NCI-H2081 (cell line): Measurements from ENCODE around the gene SBF2.
"Not testable (repeated sequence)": the region's sequence is repeated elsewhere in the genome, so short reads cannot be mapped to it uniquely, and the experiment has no call there.

Source experiments
- DNase-seq, 2 experiments: peaks; one replicate each; lab custom pipeline; 2025; lab: John Stamatoyannopoulos, UW

Gene SBF2

DNA sequence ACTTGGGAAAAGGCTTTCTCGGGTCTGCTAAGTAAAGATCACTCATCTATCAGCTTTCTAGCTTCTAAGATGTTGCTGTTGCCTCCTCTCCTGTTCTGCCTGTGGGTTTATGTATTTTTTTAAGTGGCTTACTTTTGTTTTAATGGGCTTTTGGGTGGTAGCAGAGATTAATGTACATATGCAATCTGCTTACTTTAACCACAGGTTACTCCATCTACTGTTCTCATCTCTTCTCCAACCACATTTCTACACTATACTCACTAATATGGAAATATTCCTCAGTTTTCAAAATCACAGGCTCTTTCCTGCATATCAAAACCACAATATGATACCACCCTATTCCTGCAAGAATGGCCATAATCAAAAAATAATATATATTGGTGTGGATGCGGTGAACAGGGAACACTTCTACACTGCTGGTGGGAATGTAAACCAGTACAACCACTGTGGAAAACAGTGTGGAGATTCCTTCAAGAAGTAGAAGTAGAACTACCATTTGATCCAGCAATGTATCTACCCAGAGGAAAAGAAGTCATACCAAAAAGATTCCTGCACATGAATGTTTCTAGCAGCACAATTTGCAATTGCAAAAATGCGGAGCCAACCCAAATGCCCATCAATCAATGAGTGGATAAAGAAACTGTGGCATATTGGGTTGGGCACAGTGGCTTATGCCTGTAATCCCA, 341.4 kb downstream of the SBF2 start:
- DNase-seq: no peak

DNA sequence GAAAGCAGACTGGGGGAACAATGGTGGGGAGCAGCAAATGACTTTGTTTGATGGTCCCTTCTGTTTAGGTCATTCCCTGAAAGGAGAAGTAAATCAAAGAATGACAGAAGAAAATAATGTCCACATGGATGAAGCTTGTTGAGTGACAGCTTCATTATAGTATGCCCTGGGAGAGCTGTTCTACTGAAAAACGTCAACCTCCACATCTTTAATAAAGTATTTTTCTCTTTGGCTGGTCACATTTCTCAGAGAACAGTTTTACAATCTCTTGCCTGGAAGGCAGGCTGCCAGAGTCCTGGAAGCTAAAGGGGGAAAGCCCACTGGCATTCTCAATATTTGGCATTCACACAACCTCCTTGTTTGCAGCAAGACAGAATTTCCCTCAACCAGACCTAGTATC, 342.2 kb downstream of the SBF2 start:
- no peak for DNase-seq

DNA sequence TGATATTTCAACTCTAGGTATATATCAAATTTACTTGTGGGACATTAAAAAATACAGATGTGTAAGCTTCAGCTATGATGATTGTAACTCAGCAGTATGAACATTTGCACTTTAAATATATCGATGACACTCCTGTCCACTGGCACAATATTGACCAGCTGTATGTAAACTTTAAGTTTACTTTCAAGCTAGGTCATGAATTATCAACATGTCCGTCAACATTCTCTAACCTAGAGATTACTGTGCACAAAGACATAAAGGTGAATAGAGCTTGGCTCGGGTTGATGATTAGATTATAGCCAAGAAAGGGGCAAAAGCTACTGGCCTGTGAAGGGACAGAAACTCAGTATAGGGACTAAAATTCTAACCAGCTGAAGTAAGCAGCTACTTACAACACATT, 343.6 kb downstream of the SBF2 start:
- DNase-seq: no peak

DNA sequence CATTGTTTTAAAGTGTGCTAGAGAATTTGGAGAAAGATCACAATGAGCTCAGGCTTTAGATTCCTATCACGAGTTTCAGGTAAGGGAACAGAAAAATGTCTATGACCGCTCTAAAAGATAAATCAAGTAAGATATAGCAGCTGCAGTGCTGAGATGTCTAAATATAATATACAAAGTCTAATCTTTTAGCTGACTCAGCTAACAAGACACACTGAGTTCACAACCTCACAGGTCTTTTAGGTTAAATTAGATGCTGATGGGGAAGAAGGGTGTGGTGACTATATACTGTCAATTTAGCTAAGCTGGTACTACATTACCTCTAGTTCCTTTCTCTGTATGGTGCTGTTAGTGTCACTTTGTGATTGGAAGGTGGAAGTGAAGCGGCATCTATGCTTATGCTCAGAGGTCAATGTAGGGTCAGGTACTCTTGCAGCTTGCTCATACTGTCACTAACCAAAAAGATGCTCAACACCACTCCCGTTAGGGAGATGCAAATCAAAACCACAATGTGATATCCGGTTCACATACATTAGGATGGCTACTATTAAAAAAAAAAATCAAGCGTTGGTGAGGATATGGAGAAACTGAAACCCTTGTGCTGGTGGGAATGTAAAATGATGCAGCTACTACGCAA, 346.7 kb downstream of the SBF2 start:
- DNase-seq: no peak

DNA sequence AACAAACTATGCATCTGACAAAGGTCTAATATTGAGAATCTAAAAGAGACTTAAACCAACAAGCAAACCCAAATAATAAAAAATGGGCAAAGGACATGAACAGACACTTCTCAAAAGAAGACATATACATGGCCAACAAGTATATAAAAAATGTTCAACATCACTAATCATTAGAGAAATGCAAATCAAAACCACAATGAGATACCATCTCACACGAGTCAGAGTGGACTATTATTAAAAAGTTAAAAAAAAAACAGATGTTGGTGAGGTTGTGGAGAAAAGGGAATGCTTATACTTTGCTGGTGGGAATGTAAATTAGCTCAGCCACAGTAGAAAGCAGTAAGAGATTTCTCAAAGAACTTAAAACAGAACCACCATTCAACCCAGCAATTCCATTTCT, 348.3 kb downstream of the SBF2 start:
- DNase-seq: not testable (repeated sequence)

DNA sequence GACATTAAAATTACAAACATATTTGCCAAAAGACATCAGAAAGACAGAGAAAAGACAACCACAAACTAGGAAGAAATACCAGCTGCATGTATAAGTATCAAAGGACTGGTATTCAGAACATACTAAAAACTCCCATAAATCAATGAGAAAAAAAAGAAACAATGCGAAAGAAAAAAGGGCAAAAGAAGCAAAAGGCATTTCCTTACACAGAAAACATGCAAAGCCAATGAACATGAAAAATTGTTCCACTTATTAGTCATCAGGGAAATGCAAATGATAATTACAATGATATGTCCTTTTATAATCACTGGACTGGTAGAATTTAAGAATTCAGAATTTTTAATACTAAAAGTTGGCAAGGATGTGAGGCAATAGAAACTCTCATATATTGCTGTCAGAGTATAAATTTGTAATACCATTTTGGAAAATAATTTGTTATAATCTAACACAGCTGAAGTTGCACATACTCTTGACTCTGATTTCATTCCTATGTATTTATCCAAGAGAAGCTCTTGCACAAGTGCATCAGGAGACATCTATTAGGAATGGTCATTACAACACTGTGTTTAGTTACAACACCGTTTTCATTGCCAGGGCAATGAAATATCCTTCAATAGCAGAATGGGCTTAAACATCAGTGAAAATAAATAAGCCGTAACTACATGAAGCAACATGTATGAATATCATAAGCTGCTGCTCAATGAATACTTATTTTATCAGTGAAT, 350.5 kb downstream of the SBF2 start:
- no peak for DNase-seq

DNA sequence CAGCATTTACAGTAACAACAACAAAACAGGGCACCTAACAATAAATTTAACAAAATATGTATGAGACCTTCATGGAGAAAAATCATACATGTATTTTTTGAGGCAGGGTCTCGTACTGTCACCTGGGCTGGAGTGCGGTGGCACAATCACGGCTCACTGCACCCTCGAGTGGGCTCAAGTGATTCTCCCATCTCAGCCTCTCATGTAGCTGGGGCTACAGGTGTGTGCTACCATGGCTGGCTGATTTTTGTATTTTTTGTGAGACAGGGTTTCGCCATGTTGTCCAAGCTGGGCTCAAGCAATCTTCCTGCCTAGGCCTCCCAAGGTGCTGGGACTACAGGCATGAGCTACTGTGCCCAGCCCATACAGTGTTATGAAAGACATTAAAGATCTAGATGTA, 352.0 kb downstream of the SBF2 start:
- DNase-seq: no peak

DNA sequence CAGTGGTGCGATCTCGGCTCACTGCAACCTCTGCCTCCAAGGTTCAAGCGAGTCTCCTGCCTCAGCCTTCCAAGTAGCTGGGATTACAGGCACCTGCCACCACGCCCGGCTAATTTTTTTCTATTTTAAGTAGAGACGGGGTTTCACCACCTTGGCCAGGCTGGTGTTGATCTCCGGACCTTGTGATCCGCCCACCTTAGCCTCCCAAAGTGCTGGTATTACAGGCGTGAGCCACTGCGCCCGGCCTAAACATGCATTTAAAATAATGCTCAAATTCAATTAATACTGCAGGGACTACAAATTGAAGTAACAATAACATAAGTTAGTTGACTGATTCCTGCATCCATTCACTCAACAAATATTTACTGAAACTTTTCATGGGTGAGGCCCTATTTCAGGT, 354.9 kb downstream of the SBF2 start:
- not testable (repeated sequence) for DNase-seq

DNA sequence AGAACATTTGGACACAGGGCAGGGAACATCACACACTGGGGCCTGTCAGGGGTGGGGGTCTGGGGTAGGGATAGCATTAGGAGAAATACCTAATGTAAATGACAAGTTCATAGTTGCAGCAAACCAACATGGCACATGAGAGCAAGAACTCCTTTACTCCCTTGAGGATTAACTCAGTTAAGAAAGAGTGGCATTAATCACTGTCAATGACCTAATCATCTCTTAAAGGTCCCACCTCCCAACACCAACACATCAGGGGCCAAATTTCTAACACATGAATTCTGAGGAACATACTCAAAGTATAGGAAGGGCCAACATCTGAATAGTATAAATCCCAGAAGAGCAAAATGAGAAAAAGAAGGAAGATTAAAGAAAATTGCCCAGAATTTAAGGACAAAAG, 357.3 kb downstream of the SBF2 start:
- no peak for DNase-seq

DNA sequence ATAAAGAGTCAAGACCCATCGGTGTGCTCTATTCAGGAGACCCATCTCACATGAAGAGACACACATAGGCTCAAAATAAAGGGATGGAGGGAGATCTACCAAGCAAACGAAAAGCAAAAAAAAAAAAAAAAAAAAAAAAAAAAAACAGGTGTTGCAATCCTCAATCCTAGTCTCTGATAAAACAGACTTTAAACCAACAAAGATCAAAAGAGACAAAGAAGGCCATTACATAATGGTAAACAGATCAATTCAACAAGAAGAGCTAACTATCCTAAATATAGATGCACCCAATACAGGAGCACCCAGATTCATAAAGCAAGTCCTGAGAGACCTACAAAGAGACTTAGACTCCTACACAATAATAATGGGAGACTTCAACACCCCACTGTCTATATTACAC, 361.2 kb downstream of the SBF2 start:
- not testable (repeated sequence) for DNase-seq

DNA sequence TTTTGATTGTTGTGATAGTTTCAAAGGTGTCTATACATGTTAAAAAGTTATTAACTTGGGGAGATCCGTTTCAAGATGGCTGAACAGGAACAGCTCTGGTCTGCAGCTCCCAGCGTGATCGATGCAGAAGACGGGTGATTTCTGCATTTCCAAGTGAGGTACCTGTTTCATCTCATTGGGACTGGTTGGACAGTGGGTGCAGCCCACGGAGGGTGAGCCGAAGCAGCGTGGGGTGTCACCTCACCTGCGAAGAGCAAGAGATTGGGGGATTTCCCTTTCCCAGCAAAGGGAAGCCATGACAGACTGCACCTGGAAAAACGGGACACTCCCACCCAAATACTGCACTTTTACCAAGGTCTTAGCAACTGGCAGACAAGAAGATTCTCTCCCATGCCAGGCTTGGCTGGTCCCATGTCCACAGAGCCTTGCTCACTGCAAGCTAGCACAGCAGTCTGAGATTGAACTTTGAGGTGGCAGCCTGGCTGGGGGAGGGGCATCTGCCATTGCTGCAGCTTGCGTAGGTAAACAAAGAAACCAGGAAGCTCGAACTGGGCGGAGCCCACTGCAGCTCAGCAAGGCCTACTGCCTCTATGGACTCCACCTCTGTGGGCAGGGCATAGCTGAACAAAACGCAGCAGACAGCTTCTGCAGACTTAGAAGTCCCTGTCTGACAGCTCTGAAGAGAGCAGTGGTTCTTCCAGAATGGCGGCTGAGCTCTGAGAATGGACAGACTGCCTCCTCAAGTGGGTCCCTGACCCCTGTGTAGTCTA, 363.3 kb downstream of the SBF2 start:
- not testable (repeated sequence) for DNase-seq

DNA sequence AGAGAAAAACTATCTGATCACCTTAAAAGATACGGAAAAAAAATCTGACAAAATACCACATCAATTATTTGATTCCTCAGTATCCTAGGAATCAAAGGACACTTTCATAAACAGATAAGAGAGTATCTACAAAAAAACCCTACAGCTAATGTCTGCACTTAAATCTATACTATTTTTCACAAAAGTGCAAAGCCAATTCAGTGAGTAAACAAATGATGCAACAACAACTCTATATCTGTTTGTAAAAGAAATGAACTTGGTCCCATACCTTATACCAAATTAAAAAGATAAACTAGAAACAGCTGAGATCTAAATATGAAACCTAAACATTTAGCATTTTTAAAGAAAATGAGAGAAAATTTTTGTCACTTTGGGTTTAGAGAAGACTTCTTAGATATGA, 366.3 kb downstream of the SBF2 start:
- DNase-seq: no peak

DNA sequence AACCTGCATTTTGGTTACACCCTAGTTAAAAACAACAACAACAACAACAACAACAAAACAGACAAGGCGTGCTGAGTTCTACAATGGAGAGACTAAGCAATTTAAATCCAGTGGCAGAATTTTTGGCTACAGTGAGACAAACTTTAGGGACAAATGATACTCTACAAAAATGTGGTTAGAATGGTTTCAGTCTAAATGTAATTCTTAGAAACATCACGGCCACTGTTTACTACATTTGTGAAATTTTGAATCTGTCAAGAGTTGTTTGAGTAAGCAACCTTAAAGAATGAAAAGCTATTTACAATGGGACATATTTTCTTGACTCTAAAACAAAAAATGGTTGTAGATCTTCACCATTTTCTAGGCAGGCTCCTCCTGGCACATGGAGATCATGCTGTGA, 370.7 kb downstream of the SBF2 start:
- DNase-seq: no peak

DNA sequence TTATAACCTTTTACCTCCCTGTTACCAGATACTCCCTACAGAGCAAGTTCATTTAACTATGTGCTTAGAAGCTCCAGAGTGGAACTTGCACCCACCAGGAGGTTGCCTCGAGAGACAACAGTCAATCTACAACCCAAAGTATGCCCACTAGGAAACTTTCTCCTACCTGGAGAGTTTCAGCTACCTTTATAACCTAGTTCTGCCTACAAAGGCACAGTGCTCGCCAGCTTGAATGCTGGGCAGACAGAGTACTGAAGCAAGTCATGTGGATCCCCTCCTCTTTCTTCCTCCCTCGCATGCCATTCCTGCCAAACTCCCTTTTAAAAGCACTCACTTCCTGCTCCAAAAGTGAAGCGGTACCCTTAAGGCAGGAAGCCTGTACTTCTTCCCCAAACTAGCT, 371.2 kb downstream of the SBF2 start:
- DNase-seq: no peak

DNA sequence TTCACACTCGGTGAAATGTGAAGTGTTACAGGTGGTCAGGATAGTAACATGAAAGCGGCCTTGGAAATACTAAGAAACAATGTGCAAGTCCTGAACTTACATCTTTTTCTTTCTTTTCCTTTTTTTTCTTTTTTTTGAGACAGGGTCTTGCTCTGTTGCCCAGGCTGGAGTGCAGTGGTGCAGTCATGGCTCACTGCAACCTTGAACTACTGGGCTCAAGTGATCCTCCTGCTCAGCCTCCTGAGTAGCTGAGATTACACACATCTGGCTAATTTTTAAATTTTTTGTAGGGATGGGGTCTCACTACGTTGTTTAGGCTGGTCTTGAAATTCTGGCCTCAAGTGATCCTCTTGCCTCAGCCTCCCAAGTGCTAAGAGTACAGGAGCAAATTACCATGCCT, 377.5 kb downstream of the SBF2 start:
- no peak for DNase-seq

DNA sequence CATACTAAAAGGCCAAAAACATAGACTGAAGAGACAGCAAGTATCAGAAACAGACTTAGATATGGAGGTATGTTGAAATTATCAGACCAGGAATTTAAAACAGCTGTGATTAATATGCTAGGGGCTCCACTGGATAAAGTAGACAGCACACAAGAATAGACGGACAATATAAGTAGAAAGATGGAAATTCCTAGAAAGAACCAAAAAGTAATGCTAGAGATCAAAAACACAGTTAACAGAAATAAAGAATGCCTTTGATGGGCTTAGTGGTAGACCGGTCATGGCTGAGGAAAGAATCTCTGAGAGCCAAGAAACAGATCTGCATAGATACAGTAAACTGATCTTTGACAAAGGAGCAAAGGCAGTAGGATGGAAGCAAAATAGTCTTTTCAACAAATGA, 380.0 kb downstream of the SBF2 start:
- DNase-seq: no peak

DNA sequence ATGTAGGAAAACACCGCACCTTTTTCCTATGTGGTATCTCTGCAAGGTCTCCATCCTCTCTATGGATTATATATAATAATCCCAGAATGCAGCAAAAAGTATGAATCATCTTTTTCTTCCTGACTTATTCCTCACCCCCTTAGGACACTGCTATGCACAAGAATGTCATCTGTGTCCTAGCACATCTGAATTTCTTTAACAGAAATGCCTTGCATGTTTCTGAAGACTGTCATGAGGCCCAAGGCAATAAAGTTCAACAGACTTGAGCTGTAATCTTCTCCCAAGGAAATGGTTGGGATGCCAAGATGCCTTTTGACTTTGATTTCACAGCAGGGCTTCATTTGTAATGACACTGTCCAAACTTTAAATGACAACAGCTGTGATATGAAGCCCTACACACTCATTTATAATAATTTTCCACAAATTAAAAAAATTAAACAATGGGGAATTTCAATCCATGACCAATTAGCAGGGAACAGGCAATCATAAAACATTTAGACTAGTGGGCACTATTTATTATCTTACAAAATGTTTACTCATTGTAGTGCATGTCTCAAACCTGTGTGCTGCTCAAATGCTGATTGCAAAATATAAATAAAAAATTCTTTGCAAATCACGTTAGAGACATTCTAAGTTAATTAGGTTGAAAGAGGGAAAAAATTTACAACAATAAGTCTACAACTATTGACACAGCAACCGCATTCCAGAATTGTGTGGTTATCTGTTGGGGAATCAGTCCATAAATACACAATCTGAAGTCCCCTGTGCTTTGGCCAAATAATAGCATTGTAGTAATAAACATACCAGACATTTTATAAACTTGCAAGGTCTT, 387.8 kb downstream of the SBF2 start:
- DNase-seq: no peak

DNA sequence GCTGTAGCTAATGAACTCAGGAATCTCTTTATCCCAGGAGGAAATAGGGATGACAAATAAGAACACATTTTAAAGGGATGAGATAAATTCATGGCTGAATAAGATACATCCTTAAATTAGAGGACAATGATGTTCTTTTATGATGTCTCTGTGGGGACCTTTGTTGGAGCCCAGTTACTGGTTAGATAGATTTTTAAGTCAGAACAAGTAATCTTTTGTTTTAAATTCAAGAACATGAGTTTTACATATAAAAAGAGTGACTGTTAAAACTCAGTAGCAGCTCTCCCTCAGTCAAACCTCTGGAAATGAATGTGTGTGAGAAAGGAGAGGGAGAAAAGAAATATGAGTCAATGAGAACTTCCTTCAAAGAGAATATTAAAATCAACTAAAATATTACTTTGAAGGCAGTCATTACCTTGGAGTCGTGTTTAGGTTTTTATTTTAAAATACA, 388.5 kb downstream of the SBF2 start:
- no peak for DNase-seq

DNA sequence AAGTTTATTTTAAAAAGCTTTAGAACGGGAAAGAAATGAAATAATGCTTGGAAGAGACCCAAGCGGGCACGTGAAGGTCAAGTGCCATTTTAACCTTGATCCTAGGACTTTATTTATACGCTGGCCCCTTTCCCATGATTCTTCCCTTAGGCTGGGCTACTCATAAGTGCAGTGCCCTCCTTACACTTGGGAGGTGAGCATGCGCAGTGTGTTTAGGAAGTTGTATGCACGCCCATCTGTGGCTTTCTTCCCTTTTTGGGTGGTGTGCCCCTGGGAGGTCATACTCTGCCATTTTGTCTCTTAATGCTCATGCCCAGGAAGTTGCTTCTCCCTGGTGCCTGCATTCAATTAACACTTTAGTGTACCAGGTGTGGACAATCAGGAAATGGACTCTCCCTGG, 390.4 kb downstream of the SBF2 start:
- DNase-seq: peak in 1 of 2 experiments; percentile 19

DNA sequence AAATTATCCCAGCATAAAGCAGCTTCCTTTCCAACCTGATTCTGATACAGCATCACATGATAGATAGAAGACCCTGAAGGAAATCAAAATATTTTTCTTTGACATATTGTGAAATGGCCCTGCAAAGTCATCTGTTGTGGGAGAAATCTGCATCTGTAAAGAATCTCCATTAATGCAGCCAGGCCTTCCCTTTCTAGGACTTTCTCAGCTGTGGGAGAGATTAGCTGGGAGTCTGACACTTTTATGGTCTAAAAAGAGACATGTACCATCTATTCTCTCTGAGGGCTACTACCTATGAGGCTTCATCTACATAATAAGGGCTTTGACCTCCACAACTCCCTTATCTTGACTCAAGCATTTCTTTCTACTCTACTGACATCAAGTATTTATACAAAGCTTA, 392.1 kb downstream of the SBF2 start:
- no peak for DNase-seq

DNA sequence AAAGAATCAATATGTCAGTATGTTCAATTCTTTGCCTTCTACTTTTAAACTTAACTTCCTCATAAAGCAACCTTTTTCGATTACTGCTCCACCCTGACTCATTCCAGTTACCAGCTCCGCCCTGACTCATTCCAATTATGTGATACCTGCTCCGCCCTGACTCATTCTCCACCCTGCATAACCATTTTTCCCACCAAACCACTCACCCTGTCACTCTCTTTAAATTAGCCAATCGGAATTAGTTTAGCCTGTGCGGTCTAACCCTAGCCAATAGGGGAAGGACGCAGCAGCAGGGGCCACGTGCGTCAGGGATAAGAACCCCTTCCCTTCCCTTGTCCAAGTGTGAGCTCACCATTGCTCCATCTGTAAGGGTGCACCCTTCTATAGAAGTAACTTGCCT, 393.8 kb downstream of the SBF2 start:
- not testable (repeated sequence) for DNase-seq

DNA sequence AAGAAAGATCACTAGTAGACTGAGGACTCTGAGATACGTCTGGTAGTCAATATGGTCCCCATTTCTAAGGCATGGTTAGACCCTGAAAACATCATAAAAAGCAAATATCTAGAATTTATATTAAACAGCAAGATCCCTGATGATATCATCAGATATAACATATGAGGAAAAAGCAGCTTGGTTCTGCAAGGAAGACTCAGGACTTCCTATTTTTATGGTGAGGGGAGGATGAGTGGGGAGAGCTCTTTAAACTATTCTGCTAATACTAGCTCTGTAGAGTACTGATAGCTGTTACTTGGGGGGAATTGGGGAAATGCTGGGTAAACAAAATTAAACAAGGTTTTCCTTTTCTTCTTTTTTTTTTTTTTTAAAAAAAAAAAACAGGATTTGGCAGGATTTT, 394.3 kb downstream of the SBF2 start:
- no peak for DNase-seq
